Cardiac septum (tissue), 1 donor: ENCODE results near the gene CLRN2. TPM values are rescaled to one million over a fixed set of nuclear protein-coding genes. Genes with fewer than 3 reads are reported as not detected.
A peak's percentile ranks its signal among the peaks of the same experiment; 100 is the strongest.

Experiments
- DNase-seq: peaks from one replicate; pipeline ENCODE4 v3.0.0-alpha.2; 2020; ENCODE audit warnings: low spot score
- intact Hi-C: fragments of 100-400 bp; cut with DNase I; formaldehyde crosslinking; loops from one replicate; pipeline ENCODE4 v1.14.0; 2022
- total RNA-seq: library from RNA; stranded (reverse); fragmentation: NEBNext Ultra II Directional; extraction: Animal tissue kit (Norgen Biotek cat#: 25700); gene quantifications from one replicate; pipeline ENCODE4 v1.2.1, GENCODE V29; 2021
- donor health status: DM: no; HTN: no; CAD: no.

The CLRN2 gene
- total RNA-seq, 1 donor from 2014 or later, result not detected

DNA sequence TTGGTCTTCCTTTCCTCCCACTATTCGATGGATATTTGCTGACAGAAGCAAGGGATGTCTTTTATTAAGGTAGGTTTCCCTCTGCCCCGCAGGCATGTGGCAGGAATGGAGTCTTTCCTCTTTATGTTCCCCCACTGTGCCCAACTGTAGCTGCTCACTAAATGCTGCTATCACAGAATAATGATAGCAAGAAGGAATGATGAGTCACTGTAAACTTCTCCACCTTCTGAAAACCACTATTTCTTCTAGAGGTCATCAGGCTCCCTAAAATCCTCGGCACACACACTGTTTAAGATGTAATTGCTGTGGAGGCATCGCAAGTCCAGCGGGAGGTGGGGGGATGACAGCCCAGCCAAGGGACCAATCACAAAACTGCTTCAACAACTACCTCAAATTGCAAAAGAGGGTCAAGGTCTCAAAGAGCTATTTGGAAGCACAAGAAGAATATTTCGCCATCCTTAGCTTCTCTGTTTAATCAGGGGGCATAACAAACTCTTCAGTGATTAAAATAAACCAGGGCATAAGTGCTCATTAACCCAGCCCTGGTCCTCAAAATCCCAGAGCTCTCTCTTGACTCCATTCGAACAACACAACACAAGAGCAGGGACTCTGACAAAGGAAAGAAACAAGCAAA lies 17.0 kb upstream of the CLRN2 start:
- intact Hi-C loops, result no loop called here
- DNase-seq, result no peak

DNA sequence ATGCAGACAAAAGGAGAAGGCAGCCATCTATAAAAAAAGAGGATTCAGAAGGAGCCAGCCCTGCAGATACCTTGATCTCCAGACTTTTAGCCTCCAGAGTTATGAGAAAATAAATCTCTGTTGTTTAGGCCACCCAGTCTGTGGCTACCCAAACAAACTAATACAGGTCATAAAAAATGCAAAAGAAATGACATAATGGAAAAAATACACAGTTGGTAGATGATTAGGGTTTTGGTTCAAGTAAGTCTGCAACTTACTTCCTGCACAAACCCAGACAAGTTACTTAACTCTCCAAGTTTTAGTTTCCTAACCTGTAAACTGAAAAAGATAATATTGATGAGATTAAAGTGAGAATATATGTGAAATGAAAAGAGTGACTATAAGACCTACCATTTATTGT lies 14.4 kb upstream of the CLRN2 start:
- DNase-seq, result no peak
- intact Hi-C loops, result no loop called here

DNA sequence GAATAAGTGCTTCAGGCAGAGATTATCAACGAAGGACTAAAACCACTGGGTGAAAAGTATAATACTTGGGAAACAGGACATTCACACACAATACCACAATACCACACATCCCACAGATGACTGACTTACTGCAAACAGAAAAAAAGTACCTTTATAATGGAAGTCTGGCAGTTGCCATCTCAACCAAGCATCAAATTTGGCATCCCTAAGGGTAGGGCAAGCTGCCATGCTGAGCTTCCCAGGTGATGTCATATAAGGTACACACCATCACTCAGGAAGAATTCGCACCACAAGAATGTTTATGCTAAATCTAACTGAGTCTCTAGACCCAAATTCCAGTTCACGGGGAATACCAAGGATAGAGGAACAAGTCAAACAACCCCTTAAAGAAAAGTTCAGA lies 12.2 kb upstream of the CLRN2 start:
- intact Hi-C loops, result no loop called here
- DNase-seq, result no peak

DNA sequence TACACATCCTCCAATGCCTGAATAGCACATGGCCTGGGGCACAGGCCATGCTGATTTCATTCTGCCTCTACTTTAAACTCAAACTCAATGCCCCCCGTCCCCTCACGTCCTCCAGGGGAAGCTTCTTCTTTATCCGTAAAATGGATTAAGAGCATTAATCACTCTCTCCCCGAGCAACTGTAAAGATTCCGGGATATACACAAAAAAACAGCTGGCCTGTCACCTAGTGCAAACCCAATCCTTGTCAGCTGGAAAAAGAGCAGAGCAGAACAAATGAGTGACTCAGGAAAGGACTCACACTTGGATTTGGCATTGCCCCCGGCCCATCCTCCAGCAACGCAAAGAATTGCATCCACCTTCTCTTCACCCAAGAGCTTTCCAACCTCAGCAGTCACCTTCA lies 10.9 kb upstream of the CLRN2 start:
- intact Hi-C loops, result no loop called here
- no peak for DNase-seq

DNA sequence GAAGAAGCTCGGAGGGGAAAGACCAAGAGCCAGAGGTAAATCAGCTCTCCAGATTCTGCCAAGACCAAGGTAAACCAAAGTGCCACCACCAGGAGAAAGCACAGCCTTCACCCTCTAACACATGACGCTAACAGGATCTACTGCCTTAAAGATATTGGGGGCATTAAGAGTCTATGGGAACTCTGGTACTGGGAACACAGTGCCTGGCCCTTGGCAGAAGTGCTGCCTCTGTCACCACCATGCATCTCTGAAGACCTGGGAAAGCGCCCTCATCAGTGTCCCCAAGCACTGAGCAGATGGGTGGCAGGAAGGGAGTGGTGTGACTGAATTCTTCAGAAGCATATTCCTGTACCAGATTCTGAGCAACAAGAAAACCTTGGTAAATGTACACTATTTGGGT lies 4.4 kb upstream of the CLRN2 start:
- DNase-seq, result no peak
- intact Hi-C loops, result no loop called here

DNA sequence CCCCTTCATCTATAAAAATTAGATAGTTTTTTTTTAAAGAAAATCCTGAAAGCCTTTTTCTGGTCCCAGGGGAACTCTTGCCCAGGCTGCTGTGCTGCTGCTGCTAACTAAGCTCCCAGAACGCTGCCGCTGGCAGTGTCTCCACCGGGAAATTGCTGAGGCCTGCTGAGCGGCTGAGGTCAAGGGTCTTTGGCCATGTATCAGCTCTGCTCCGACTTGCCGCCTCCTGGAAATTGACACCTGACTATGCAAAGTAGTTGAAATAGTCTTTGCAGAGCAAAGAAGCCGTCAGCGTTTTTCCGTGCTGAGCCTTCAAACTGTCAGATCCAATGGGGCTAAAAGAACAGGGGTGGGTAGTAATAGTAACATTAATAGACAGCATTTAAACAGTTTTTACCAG lies 3.9 kb upstream of the CLRN2 start:
- DNase-seq, result no peak
- intact Hi-C loops, result no loop called here

DNA sequence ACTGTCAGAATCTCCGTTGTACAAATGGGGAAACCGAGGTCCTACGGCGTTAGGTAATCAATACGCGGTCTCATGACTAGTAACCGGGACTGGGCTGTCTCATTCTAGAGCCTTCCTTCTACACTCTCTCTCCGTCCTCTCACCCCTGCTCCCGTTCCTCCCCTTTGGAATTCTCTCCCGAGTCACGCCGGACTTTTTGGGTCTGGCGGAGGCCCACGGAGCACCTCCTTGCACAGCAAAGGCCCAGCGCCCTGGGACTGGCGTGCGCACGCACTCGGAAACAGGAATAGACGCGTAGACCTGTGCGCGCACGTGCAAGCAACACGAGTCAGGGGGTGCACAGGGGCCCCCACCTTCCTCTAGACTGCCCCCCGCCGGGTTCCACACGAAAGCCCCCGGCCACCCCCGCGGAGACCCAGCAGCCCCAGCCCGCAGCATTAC lies 3.4 kb upstream of the CLRN2 start:
- intact Hi-C loops, result no loop called here

DNA sequence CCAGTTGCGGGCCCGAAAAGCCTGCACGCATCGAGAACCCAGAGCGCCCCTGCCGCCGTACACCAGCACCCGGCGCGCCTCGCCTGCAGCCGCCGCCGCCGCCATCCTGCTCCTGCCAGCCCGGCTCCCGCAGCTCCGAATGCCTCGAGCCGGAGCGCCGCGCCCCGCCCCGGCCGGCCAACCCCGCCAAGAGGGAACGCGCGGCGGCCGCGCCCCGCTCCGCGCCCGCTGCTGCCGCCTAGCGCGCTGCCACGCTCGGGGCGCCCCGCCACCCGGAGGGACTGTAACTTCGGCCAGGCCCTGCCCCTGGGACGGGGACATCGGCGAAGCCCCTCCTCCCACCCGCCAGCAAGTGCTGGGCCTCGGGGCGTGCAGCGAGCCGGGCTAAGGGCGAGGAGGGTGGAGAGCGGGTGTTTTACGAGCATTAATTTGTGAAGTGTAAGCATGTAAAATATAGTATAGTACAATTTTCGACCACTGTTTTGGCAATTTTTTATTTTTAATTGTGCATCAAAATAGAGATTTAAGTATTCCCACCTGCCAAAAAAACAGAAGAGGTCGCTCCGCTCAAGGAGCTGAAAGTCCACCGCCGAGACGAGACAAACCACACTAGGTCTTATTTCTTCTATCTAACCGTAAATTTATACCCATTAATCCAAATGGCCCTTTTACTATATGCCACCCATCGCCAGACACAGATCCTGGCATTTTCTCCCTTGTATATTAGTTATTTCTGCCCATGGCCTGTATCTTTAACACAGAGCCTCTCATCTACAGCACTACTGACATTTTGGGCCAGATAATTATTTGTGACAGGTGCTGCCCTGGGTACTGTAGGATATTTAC lies 2.8 kb upstream of the CLRN2 start, which contains the start of gene QDPR:
Gene QDPR (minus strand): TSS at position 141 of the 846 bp plus-strand sequence. CDS start 36 bp downstream, at position 105.
- DNase-seq, result peak; percentile 90
- intact Hi-C loops, result no loop called here

More for the DNA sequence above, 3.4 kb upstream of the CLRN2 start:
- peak; percentile 83 for DNase-seq

DNA sequence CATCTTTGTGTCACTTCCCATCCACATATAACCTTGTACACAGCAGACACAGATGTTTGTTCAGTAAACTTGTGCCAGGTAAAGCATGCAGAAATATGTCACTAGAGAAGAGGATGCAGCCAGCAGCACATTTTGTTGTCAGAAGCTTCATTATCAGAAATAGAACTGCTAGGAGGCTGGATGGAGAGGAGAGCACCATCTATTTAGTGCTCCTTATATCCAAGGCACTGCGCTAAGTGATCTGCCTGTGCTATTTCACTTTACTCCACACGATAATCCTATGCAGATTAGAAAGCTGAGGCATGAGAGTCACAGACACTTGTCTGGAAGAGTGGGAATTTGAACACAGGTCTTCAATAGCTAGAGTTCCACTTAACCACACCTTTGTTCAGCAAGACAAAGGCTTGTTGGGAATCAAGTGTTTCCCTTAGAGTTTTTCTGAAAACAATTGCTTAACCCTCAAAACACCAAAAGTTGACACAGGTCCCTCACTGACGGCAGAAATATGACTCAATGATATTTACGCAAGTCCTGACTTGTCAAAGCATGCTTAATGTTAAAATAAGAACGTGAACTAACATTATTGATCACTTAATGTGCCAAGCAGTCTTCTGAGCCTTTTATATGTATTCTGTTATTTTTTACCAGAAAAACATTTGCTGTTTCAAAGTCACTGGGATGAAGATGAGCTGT lies 1.8 kb upstream of the CLRN2 start:
- no peak for DNase-seq
- intact Hi-C loops, result no loop called here

DNA sequence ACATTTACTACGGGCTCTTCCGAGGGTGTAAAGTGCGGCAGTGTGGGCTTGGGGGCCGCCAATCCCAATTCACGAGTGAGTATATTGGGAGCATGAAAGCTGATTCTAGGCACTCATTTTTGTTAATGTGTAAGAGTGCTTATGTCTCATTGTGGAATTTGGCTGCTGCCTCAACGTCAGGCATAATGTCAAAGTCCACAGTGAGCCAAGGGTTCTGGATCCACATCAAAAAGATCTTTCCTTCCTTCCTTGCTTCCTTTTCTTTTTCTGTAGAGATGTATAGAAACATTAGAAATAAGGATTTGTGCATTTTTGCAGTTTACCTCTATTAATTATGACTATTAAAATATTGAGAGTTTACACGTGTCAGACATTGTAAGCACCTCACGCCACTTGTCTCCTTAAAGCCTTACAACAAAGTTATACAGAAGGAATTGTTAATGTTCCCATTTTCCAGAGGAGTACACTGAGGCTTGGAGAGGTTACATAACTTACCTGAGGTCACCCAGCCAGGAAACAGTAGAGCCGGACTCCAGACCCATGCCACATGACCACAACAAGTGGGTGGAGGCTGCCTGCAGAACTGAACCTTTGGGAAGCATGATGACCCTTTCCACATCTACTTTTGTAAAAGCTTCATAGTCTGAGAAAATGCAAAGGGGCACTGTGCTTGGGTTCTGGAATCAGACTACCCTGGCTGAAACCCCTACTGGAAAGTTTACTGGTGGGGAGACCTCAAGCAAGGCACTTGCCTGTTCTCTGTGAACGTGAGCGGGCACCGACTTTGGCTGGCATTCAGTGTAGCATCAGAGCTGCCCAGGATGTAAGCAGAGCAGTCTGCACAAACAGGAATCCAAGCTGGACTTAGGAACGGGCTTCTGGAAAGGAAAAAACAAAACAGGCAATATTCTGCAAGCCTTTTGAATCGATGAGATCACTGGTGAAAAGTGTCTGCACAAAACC lies 761 bp downstream of the CLRN2 start:
- DNase-seq, result no peak
- intact Hi-C loops, result no loop called here

DNA sequence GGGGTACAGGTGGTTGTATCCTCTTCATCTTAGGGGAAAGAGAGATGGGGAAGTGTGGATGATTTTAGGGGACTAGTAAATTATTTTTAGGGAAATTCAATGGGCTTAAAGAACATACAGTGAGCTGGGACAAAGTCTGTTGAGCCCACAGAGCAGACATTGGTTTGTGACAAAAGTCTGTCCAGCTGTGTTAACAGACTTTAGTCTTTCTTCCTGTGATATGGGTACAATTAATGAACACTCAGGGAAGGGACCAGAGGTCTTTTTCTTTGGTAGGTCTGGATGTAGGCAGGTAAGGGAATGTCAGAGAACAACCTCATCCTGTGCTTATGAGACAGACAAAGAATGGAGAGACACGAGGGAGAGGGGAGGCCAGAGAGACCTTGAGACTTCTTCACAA lies 2.0 kb downstream of the CLRN2 start:
- intact Hi-C loops, result no loop called here
- DNase-seq, result no peak

DNA sequence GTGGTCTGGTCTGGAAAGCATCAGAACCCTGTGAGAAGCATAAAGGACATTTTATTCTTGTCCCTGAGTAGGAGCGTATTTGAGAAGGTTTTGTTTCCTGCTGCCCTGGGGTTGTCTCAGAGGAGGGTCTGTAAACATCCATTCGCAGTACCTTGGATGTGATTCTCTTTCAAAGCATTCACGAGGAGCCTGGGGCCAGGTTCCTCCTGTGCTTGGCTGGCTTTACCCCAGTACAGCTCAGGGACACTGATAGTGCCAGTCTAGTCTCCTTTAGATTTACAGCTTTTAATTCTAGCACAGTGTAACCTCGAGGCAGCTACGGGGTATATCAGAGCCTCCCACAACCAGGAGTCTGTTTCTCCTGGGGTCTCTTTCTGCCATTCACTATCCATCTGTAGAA lies 2.7 kb downstream of the CLRN2 start:
- intact Hi-C loops, result no loop called here
- no peak for DNase-seq

DNA sequence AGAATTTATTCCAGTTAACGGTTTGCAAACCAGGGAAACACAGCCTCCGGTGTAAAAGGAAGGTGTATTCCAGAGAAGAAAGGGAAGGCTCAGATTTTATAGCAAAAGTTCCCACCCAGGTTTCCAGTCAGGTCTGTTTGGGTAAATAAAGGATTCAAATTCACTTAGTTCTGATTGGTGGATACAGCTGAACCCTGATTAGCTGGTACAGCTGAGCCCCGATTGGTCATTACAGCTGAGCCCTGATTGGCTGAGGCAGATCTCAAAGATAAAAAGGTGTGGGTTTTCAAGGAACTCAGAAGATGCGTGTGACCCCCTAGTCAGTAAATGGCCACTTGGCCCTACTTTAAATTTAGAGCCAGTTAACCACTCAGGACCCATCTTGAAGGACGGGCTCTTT lies 6.6 kb downstream of the CLRN2 start:
- no peak for DNase-seq
- intact Hi-C loops, result no loop called here

DNA sequence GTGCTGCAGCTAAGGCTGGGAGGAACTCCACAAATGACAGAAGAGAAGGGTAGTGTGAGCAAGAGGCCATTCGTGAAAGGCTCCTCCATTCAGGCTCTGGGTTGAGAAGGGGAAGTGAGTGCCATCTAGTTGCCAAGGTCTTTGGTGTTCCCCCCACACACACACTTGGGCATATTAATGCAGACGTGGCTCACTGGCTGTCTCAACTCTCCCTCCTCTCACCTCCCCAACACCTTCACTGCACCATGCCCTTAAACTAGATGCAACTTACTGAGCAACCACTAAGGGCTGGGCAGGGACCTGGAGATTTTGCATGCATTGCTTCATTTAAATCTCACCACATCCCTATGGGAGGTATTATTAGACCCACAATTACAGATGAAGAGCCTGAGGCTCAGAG lies 8.7 kb downstream of the CLRN2 start:
- intact Hi-C loops, result no loop called here
- DNase-seq, result no peak

DNA sequence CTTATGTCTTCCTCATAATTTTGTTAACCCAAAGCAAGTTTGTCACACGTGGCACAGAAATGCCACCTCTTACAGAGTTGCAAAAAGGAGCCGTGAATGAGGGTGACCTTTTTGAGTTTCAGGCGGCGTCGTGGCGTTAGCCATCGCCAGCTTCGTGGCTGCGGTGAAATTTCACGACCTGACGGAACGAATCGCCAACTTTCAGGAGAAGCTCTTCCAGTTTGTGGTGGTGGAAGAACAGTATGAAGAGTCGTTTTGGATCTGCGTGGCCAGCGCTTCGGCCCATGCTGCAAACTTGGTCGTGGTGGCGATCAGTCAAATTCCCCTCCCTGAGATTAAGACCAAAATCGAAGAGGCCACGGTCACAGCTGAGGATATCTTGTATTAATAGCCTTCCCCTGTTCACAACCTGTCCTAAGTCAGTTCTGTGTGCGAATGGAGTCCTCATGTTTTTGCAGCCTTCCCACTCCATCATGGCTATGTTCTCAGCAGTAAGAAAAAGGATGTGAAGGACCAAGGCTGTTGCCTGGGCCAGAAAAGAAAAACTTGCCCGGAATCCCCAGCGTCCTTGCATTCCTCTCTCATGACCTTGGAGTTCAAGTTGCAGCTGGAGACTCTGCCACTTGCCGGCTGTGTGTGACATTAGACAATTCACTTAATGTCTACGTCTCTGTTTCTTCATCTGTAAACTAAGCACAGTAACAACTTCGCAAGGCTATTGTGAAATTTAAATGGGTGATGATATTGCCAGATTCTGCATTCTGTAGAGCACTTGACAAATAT lies 11.9 kb downstream of the CLRN2 start:
- DNase-seq, result no peak
- intact Hi-C loops, result no loop called here

DNA sequence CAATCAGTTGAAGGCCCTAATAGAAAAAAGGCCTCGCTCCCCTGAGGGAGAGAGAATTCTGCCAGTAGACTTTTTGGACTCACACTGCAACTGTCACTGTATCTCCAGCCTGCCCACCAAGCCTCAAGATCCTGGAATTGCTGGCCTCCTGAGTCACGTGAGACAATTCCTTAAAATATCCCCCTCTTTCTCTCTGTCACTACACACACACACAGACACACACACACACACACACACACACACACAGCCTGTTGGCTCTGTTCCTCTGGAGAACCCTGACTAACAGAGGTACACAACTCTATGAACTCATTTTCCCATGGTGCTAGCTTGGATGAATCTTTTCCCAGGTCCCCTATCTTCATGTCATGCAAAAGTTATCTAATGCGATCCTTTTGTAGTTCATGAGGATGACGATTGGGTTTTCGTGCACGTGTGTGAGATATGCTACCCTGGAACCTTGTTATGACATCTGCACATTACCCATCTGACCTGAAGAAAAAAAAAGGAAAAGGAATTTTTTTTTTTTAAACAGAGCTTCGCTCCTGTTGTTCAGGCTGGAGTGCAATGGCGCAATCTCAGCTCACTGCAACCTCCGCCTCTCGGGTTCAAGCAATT lies 13.7 kb downstream of the CLRN2 start:
- DNase-seq, result no peak

DNA sequence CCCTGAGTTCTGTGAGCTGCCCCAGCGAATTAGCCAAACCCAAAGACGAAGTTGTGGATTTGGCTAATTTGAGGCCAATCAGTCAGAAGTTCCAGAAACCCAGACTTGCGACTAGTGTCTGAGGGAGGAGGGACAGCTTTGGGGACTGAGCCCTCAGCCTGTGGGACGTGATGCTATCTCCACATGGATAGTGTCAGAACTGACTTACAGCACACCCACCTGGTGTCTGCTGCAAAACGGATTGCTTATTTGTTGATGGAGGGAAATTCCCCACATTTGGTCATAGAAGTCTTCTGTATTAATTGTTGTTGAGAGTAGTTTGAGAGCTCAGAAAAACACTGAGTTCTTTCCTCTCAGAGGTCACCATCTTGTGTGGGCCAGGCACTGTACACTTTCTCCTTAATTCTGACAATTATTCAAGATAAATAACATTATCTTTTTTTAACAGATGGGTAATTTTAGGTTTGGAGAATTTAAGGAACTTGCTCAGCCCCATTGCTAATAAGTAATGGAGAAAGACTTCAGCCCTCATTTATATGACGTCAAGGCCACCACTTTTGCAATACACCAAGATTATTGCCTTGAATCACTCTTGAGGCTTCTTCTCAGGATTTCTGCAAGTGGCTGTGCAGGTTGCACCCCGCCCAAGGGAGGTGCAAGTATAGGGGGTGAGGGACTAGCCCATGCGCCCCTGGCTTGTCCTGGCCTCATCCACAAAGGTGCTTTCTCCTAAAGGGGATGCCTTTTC lies 16.7 kb downstream of the CLRN2 start:
- intact Hi-C loops, result no loop called here
- no peak for DNase-seq

More for the DNA sequence above, 13.7 kb downstream of the CLRN2 start:
- intact Hi-C loops, result no loop called here

DNA sequence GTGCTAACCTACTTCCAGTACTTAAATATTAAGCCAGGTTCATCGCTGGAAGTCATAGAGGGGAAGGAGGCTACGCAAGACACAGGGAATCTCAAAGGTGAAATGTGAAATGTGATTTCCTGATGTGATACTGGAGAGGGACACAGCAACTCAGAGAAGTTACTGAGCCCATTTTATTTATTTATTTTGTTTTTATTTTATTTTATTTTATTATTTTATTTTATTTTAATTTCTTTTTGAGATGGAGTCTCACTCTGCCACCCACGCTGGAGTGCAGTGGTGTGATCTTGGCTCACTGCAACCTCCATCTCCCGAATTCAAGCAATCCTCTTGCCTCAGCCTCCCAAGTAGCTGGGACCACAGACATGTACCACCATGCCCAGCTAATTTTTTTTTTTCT lies 19.7 kb downstream of the CLRN2 start:
- intact Hi-C loops, result no loop called here
- no peak for DNase-seq
